Head of caudate nucleus (tissue), 42 donors: ENCODE results near the gene LAMTOR2.

Experiments
- DNase-seq, 42 donors: peaks; one replicate each; pipeline versions ENCODE4 v3.0.0 to v3.0.0-alpha.2; 2020 to 2021; ENCODE audit warnings: mixed read lengths in 7 of 42
- intact Hi-C: fragments of 100-400 bp; cut with DNase I; formaldehyde crosslinking; loops from one replicate; pipeline ENCODE4 v1.15.0; 2022

The LAMTOR2 gene

DNA sequence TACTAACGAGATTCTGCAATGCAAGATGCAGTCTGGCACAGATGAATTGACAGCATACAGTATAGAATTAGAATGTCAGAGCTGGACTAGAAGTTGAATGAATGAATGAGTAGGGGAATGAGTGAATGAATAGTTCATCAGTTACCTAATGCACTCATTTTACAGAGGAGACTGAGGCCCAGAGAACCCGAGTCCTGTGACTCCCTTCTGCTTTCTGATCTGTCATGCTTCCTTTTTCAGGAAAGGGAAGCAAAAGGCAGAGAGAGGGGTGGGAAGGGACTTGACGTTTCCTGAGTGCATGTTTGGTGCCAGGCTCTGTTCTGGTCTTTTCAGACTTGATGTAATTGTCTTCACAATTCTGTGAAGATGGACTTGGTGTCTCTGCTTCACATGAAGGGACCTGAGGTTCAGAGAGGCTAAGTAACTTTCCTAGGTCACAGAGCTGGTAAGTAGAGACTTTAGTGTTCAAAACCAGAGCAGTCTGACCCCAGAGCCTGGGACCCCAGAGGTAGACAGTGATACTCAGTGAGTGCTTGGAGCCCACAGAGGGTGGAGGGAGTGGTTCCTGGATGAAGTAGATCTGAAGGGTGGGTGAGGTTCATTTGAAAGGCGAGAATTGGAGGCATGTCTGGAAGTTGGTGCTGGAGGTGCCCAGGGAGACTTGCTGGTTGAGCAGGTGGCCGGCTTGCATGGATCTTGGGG lies 35.7 kb downstream of the LAMTOR2 start:
- intact Hi-C loops = loop anchor here (2.0 kb wide), 1 partner anchor 39 kb away; no protein-coding TSS in a partner anchor
- peak in 3 of 42 donors; percentile 14 to 32 (median 29) for DNase-seq

DNA sequence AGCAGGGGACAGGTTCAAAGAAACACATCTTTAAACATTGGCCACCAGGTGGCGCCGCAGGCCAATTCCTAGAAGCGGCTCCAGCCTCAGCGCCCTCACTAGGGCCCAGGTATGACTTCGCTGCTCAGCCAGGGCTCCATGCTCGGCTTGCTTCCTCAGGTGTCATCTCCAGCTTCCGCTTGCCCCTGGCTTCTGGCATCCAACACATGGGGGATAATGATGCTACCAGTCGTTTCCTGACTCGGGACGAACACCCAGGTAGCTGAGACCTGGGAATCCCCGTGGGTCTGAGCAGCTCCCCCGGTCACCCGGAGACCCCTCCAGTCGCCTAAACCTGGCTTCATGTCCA lies 36.2 kb downstream of the LAMTOR2 start:
- intact Hi-C loops = loop anchor here (2.0 kb wide), 1 partner anchor 38 kb away; no protein-coding TSS in a partner anchor
- DNase-seq = peak; percentile 78 to 95 (median 89)

DNA sequence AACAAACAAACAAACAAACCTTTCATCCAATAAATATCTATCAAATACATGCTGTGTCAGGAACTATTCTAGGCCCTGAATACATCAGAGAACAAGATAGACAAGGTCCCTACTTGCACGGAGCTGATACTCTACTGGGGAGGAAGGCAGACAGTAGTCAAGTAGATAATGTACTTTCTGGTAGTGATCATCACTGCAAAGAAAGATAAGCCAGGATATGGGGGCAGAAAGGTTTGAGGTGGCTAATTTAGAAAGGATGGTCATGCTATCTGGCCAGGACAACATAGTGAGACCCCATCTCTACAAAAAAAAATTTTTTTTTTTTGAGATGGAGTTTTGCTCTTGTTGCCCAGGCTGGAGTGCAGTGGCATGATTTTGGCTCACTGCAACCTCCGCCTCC lies 37.0 kb downstream of the LAMTOR2 start:
- intact Hi-C loops = loop anchor here (2.0 kb wide), 1 partner anchor 37 kb away; no protein-coding TSS in a partner anchor
- no peak for DNase-seq

DNA sequence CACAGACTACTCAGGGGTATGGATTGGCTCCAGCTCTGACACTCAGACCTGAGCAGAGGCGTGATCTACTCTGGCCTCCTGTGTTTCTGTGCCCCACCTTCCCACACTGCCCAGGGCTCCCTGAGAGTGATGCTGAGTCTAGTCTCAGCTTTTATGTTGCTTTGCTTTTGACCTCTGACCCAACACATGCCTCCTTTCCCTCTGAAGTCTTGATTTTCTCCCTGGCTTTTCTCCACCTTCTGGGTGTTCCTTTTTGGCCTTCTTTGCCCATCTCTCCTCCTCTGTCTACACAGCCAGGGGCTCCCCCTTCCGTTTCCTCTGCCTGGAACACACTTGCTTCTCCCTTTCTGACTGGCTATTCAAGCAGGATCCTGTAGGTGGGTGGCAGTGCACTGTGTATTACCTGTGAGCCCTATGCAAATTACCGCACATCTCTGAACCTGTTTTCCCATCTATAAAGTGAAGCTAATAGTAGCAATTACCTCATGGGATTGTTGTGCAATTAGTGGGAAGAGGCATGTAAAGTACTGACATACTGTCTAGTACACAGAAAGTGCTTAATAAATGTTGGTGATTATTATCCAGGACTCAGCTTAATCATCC lies 41.4 kb downstream of the LAMTOR2 start:
- intact Hi-C loops = no loop called here
- no peak for DNase-seq

DNA sequence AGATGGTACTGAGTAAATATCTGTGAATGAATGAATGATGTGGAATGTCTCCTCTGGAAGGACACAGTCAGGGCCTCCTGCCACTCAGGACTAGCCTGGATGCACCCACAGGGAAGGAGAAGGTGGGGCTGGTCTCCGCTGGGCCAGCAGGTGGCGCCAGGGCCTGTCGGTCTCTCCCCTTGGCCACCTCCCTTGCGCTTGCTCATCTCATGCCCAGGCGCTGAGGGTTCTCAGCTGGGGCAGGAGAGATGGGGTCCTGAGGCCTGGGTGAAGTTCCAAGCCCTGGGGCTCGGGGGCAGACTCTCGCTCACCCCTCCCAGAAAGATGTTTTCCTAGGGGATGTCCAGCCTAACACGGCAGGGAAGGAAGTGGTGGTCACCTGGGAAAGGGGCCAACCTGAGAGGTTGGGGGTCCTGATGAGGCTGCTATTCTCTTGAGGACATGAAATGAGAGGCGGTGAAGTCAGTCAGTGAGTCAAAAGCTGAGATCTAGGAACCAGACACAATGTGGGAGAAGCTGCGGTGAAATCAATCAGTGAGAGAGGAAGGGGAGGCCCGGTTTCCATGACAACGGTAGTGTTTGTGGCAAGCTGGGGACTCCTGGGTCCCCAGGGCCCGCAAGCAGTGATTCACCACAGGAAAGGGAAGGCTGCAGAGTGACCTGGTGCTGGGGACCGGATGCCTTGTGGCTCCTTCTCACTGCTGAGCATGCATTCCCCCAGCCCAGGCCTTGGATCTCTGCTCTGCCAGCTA lies 42.2 kb downstream of the LAMTOR2 start:
- intact Hi-C loops = no loop called here
- peak; percentile 75 to 96 (median 90) for DNase-seq

DNA sequence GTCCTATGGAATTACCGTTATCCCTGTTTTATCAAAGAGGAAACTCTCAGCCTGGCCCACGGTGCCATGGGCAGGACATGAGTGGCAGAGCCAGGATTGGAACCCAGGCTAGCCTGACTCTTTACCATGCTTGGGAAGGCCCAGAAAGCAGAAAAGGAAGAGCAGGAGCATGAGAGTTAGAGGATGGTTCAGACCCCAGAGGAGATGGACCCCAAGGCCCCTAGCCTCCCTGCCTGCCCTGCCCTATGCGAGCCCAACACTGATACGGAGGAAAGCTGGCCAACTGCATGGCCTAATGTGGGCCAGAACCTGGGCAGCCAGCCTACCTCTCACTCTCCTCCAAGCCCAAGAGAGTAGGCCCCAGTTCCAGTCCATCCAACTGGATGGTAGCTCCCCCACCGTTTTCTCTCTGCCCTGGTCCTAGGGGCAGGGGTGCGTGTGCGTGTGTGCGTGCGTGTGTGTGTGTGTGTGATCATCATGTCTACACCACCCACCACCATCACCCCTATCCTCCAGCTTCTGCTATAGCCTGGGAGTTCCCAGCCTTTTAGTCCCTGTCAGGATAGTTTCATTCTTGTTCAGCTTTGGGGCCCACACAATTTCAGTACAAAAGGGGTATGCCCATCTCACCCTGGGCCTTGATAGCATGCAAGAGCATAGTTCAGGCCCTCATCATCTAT lies 43.1 kb downstream of the LAMTOR2 start:
- DNase-seq = no peak
- intact Hi-C loops = loop anchor here (2.0 kb wide), 1 partner anchor 33 kb away; no protein-coding TSS in a partner anchor

DNA sequence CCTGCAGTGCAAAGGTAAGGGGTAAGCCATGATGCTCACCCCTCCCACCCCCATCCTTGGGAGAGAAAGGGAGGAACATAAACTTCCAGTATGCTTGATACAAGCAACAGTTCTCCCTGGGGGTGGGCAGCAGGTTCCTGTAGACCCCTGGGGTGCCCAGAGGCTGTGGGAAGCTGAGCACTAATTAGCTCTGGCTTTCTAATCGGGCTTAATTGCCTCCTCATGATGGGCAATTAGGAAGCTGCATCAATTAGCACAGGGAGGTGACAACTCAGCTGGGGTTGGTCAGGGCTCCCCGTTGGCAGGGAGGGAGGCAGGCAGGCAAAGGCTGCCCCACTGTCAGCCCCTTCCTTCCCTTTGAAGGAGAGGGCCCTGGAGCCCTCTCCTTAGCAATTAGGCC lies 44.2 kb downstream of the LAMTOR2 start:
- intact Hi-C loops = loop anchor here (2.0 kb wide), 1 partner anchor 32 kb away; no protein-coding TSS in a partner anchor
- no peak for DNase-seq

DNA sequence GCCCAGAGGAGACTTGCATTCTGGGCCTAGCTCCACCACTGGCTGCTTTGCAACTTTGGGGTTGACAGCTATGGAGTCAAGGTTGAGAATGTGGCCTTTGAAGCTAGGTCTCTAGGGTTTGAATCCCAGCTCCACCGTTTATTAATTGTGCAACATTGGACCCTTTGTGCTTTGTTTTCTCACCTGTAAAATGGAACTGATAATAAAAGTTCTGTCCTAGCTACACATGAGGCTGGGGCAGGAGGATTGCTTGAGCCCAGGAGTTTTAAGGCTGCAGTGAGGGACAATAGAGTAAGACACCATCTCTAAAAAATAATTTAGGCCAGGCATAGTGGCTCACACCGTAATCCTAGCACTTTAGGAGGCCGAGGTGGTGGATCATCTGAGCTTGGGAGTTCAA lies 44.7 kb downstream of the LAMTOR2 start:
- DNase-seq = no peak
- intact Hi-C loops = loop anchor here (2.0 kb wide), 1 partner anchor 32 kb away; no protein-coding TSS in a partner anchor

DNA sequence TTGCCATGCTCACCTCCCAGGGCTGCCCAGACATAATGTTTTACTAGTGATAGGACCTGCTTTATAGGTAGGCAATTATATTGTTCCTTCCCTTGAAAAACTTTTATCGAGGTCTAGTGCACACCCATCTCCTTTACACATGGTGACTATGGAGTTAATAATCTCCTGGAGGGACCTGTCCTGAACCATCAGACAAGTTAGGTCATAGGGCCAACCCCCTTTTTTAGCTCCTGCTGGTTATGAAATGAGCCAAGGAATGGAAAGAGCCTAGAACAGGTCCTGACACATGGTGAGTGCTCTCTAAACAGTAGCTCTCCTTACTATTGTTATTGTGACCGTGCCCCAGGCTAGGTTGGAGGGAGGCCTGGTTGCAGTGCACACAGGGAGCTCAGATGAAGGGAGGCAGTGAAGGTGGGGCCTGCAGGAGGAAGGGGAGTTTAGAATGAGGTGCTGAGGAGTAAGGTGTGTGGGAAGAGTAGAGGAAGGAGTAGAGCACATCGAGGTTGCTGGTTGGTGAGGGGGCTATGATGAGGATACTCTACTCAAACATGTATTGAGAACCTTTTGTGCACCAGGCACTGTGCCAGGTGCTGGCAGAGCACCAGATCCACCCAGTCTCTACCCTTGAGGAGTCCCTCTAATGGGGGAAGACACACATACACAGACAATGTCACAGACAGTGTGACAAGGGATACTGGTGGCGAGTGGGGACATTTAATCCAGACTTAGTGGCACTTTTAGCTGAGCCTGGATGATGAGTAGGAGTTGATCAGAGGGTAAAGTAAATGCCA lies 45.8 kb downstream of the LAMTOR2 start:
- intact Hi-C loops = no loop called here

DNA sequence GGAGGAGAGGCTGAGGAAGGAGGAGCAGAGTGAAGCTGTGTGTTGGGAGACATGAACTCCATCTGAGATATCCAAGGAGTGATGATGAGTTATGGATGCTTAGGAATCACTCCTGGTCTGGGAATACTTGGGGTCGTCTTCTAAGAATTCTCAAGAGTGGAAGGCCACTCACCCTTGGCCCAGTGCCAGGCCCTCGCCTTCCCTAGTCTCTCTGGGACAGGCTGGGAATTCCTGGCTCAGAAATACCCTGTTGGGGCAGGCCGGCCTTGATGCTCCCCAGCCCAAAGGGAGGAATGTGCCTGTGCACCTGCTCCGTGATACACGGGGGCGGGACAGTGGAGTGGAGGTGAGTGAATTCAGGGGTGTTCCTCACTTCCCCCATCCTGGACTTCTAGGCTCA lies 47.3 kb downstream of the LAMTOR2 start:
- DNase-seq = no peak
- intact Hi-C loops = no loop called here

More for the DNA sequence above, 45.8 kb downstream of the LAMTOR2 start:
- DNase-seq = no peak

DNA sequence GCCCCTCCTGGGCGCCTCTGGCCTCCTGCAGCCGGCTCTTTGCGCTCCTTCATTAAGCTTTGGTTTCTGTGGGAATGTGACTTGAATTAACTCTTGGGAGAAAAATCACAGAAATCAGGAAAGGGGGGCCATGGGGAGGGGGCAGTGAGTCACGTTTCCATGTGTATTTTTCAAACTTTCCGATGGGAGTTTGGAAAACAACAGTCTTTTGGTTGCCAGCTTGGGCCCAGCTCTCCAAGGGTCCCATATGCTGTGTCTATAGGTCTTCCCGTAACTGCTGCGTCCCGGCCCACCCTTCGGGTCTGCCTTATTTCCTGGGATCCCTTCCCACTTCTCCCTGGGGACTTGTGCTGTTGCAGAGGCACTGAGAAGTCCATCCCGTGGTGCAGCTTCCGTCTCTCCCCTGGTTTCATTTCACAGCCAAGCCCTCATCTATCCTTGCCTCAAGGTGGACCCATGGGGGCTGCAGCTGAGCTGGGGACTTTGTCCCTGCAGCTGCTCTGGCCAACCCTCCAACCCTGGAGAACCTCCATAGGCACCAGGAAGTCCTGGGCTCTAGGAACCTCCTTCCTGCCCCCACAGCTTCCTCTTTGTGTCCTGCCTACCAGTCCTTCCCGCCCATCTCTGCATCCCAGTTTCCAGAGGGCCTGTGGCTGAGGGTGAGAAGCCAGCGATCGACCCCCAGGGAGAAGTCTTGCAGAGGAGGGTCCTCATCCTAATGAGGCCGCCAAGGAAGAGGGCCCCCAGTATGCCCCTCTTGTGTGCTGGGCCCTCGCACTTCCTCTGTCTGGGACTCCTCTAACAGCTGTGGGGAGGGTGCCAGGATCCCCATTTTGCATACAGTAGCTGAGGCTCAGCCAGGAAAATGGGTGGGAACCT lies 48.3 kb downstream of the LAMTOR2 start:
- intact Hi-C loops = no loop called here
- DNase-seq = no peak

DNA sequence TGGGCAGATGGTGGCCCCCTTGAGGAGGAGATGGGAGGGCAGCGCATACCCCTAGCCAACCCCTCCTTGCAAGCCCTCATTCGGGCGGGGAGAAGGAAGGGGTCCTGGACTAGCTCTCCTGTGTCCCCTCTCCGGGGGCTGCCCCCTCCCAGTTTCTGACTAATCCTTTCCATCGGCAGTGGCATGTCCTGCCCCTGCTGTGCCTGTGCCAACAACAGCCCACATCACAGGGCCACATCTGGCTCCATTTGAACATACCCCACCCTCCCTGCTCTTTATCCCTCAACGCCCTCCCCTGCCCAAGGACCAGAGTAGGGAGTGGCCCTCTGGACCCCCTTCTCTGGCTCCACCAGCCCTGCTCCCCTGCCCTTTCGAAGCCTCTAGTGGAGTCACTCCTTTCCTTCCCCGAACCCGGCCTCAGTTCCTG lies 49.0 kb downstream of the LAMTOR2 start:
- intact Hi-C loops = no loop called here
- DNase-seq = no peak

DNA sequence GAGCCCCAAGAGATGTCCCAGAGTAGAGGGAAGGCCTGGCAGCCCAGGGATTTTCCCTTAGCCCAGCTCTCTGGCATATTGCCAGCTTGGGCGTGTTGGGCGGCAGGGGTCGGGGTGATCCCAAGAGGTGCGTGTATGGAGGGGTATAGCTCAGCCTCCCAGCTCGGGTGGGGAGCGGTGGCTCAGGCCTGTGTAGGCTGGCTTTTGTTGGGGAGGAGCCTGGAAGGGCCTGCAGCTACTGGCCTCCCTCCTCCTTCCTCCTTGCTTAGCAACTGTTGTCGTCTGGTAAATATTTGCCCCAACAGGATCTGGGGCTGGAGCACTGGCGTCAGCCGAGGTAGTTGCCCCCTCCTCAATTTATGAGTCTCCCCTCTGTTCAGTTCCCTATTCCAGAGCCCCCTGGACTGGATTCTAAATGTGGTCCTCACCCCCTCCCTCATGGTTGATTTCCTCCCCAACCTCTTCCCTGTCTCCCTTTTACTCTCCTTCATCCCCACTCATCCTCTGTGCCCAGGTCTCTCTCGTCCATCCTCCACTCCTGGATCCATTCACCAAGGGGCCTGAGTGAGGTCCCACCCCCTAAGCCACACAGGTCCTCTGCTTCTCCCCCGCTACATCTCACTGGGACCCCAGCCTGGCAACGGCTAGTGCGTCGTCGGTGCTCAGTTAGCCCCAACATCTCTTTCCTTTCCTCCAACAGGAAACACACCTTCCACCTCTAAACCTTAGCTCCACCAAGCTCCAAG lies 49.7 kb downstream of the LAMTOR2 start:
- DNase-seq = peak in 1 of 42 donors; percentile 23
- intact Hi-C loops = no loop called here

DNA sequence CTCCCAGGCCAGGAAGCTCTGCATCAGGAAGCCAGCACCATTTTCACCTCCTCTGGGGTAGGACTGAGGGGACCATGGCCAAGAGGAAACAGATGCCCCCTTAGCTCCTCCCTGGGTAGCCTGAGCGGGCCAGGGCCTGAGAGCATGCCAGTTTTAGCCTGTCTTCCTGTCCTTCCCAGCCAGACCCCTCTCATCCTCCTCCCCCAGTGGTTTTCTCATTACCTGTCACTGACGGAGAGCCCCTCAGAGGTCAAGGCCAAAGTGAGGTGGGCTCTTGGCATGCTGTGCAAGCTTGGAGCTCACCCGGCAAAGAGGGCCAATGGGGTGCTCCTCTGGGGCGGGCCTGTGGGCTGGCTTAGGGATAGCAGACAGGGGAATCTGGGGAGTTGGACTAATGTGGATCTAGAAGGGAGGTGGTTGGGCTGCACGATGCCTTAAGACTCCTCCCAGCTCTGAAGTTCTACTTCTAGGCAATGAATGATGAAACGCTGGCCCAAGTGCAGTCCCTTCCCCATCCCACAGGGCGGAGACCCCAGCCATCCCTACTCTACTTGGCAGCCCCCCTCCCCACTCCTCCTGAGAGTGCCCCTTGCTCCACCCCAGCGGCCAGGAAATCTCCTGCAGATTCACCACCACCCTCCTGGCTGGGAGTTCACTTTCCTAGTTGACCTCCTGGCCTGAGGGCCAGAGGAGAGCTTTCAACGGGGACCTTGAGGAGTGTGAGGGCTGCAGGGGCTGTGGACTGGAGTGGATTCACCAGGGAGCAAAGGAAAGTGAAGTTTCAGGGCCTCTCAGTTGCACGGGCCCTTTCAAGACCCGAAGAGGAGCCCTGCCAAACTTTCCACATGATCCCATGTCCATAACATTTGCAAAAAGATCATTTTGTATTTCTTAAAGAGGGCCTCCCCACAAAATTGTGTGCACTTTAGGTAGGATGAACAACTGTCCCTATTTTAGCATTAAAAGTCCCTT lies 50.6 kb downstream of the LAMTOR2 start:
- intact Hi-C loops = no loop called here
- DNase-seq = no peak

DNA sequence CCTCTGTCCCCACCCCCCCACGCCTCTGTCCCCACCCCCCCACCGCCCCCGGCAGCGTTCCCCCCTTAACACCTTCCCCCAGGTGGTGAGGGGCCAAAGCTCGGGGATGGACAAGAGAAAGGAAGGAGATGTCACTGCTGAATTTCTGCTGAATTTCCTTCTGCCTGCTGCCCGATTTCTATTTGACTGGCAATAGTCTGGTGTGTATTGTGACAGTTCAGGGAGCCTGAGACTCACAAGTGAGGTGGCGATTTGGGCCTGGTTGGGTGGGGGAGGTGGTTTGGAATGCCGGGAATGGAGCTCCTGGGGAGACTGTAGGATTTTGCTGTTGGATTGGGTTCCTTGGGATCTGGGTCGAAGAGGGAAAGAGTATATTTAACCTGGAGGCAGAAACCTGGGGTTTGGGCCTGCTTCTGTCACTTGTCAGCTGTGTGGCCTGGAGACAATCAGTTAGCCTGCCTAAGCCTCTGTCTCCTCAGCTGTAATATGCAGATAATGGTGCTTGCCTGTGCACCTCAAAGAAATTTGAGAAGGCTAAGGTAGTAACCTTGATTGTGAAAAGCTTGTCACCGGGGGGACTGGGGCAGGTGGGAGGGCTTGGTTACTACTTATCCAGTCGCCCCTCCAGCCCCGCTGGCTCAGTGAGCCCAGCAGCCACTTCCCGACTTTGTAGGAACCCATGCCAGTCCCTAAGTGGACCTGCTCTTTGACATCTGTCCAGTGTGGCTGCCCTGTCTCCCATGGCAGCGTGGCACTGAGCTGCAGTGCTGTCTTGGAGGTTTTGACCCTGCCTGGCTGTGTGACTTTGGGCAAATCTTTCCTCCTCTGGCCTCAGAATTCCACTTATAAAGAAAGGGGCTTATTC lies 52.3 kb downstream of the LAMTOR2 start:
- intact Hi-C loops = no loop called here
- DNase-seq = peak in 1 of 42 donors; percentile 42
